Lower leg skin (tissue), 3 donors: ENCODE measurements around the gene CIAO2B.

Source experiments
- POLR2A ChIP-seq, 2 donors: fragments of 450-650 bp; IDR thresholded peaks; one replicate each; pipeline ENCODE4 v1.6.1; 2016 to 2017; ENCODE audit warnings: antibody characterized with exemption in 2 of 2, mild to moderate bottlenecking in 1 of 2, moderate library complexity in 1 of 2
- TF ChIP-seq, protein P1 (sequence below), 3 donors: fragments of 450-650 bp; IDR thresholded peaks; one replicate each; pipeline ENCODE4 v1.5.1; 2016; ENCODE audit warnings: antibody characterized with exemption in 3 of 3, mild to moderate bottlenecking in 3 of 3, moderate library complexity in 2 of 3

DNA sequence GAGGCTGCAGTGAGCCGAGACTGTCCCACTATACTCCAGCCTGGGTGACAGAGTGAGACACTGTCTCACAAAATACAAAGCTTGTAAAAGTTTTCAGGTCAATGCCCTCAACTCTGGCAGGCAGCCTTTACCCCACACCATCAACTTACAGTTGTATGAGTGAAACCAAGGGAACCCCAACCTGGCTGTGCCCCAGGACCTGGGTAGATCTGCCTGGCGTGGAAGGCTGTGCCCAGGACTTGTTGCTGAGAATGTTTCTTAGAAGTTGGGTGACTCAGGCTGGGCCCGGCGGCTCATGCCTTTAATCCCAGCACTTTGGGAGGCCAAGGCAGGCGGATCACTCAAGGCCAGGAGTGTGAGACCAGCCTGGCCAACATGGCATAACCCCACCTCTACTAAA, 34.6 kb upstream of the CIAO2B start:
- TF ChIP-seq, protein P1, sequence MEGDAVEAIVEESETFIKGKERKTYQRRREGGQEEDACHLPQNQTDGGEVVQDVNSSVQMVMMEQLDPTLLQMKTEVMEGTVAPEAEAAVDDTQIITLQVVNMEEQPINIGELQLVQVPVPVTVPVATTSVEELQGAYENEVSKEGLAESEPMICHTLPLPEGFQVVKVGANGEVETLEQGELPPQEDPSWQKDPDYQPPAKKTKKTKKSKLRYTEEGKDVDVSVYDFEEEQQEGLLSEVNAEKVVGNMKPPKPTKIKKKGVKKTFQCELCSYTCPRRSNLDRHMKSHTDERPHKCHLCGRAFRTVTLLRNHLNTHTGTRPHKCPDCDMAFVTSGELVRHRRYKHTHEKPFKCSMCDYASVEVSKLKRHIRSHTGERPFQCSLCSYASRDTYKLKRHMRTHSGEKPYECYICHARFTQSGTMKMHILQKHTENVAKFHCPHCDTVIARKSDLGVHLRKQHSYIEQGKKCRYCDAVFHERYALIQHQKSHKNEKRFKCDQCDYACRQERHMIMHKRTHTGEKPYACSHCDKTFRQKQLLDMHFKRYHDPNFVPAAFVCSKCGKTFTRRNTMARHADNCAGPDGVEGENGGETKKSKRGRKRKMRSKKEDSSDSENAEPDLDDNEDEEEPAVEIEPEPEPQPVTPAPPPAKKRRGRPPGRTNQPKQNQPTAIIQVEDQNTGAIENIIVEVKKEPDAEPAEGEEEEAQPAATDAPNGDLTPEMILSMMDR (IDR thresholded peaks at IDR 0.05) = no peak
- TF ChIP-seq POLR2A (IDR thresholded peaks at IDR 0.05) = no peak
